HCT116 (cell line): ENCODE data around the gene ZNF182. TPM values are rescaled to one million over a fixed set of nuclear protein-coding genes. Genes with fewer than 3 reads are reported as not detected.

ENCODE experiments used
- ATAC-seq: fragments of 200-7000 bp; cut with Tn5 transposase; 2 replicates; pipeline ENCODE4 v1.9.1; 2020; ENCODE audit warnings: mild to moderate bottlenecking, moderate library complexity
- BruUV-seq: library from RNA; stranded (reverse); fragments of 400-500 nt; replicated peaks from 2 replicates; lab custom pipeline; 2021; lab: Mats Ljungman, UMichigan
- CTCF ChIA-PET: fragments of 300-600 bp; sonication (Branson Sonifier 250); formaldehyde crosslinking; loops from one replicate; lab custom pipeline; 2021; ENCODE audit warnings: antibody characterized with exemption; lab: Charles Lee
- POLR2A ChIA-PET: fragments of 300-600, 350-600 bp; sonication (Branson Sonifier 250); formaldehyde crosslinking; loops from one replicate; lab custom pipeline; 2021; ENCODE audit warnings: antibody characterized with exemption; lab: Charles Lee
- RAD21 ChIA-PET, 2 experiments: fragments of 300-600 bp; sonication (Branson Sonifier 250); formaldehyde crosslinking; loops; one replicate each; lab custom pipeline; 2023; ENCODE audit warnings: low total read pairs in 2 of 2; ENCODE audit not compliant: uncharacterized antibody in 2 of 2, unreplicated experiment in 2 of 2, low non-redundant PET in 1 of 2; lab: Charles Lee
- DNase-seq: peaks from one replicate; pipeline ENCODE4 v3.0.0-alpha.2; 2010; ENCODE audit warnings: low read depth, low spot score
- H2AFZ ChIP-seq: fragments of 200-600 bp; shearing (Covaris generic), sonication (generic); 2 replicates; pipeline ENCODE4 v1.6.1; 2017; ENCODE audit warnings: low read depth, mixed run types, mixed read lengths, antibody characterized with exemption, low read length; ENCODE audit not compliant: poor library complexity, severe bottlenecking
- H3K27ac ChIP-seq: 2 replicates; pipeline ENCODE4 v1.5.1; 2012; ENCODE audit warnings: low read depth, low read length
- H3K27me3 ChIP-seq: fragments of 200-600 bp; sonication (generic); 2 replicates; pipeline ENCODE4 v1.6.1; 2016; ENCODE audit warnings: mixed run types, low read length, mixed read lengths; ENCODE audit not compliant: insufficient read depth
- H3K36me3 ChIP-seq, 2 experiments: fragments of 200-500 bp in 1 of 2; fragments of 200-600 bp in 1 of 2; sonication (Bioruptor generic) in 1 of 2; sonication (generic) in 1 of 2; 2 replicates each; pipeline versions ENCODE4 v1.5.1 to v1.6.1; 2014 to 2016; ENCODE audit warnings: low read length in 2 of 2, inconsistent platforms in 1 of 2, mixed read lengths in 1 of 2, mixed run types in 1 of 2; ENCODE audit not compliant: insufficient read depth in 2 of 2, control insufficient read depth in 1 of 2
- H3K4me1 ChIP-seq, 2 experiments: fragments of 200-600 bp in 1 of 2; sonication (generic) in 1 of 2; 2 replicates each; pipeline versions ENCODE4 v1.5.1 to v1.6.1; 2012 to 2017; ENCODE audit warnings: low read length in 2 of 2, inconsistent platforms in 1 of 2, mild to moderate bottlenecking in 1 of 2, mixed read lengths in 1 of 2, mixed run types in 1 of 2, moderate library complexity in 1 of 2; ENCODE audit not compliant: insufficient read depth in 2 of 2, control insufficient read depth in 1 of 2
- H3K4me2 ChIP-seq: fragments of 200-600 bp; sonication (generic); 2 replicates; pipeline ENCODE4 v1.6.1; 2017; ENCODE audit warnings: mixed run types, low read length, mixed read lengths
- H3K4me3 ChIP-seq, 2 experiments: fragments of 200-600 bp in 1 of 2; sonication (generic) in 1 of 2; replicated peaks in 1 of 2; 2 replicates each; pipeline ENCODE4 v1.5.1; 2011 to 2016; ENCODE audit warnings: low read length in 2 of 2, control low read depth in 1 of 2, low read depth in 1 of 2, mild to moderate bottlenecking in 1 of 2, mixed read lengths in 1 of 2, mixed run types in 1 of 2
- H3K79me2 ChIP-seq: fragments of 200-600 bp; sonication (generic); 2 replicates; pipeline ENCODE4 v1.6.1; 2017; ENCODE audit warnings: mild to moderate bottlenecking, mixed run types, low read length, moderate library complexity, mixed read lengths; ENCODE audit not compliant: insufficient read depth
- H3K9ac ChIP-seq: fragments of 200-600 bp; sonication (generic); 2 replicates; pipeline ENCODE4 v1.6.1; 2016; ENCODE audit warnings: low read length, mixed read lengths
- H3K9me2 ChIP-seq: fragments of 200-600 bp; sonication (generic), shearing (Covaris generic); 2 replicates; pipeline ENCODE4 v1.6.1; 2017; ENCODE audit warnings: mixed run types, mild to moderate bottlenecking, moderate library complexity; ENCODE audit not compliant: insufficient read depth
- H3K9me3 ChIP-seq, 2 experiments: fragments of 200-500 bp in 1 of 2; fragments of 200-600 bp in 1 of 2; sonication (Bioruptor generic) in 1 of 2; sonication (generic) in 1 of 2; 2 replicates each; pipeline ENCODE4 v1.6.1; 2014 to 2017; ENCODE audit warnings: low read length in 2 of 2, mixed read lengths in 2 of 2, inconsistent platforms in 1 of 2, low read depth in 1 of 2, mild to moderate bottlenecking in 1 of 2, mixed run types in 1 of 2, moderate library complexity in 1 of 2; ENCODE audit not compliant: control insufficient read depth in 1 of 2, insufficient read depth in 1 of 2
- H4K20me1 ChIP-seq: fragments of 200-600 bp; sonication (generic), shearing (Covaris generic); 2 replicates; pipeline ENCODE4 v1.6.1; 2017; ENCODE audit warnings: mixed run types, mild to moderate bottlenecking, moderate library complexity; ENCODE audit not compliant: insufficient read depth
- CBX3 ChIP-seq: IDR thresholded peaks from 2 replicates; pipeline ENCODE4 v1.6.1; 2012; ENCODE audit warnings: low read depth
- CEBPB ChIP-seq: IDR thresholded peaks from 2 replicates; pipeline ENCODE4 v1.6.1; 2012; ENCODE audit warnings: low read depth
- EGR1 ChIP-seq: IDR thresholded peaks from 2 replicates; pipeline ENCODE4 v1.6.1; 2012; ENCODE audit warnings: low read depth
- EZH2 ChIP-seq: fragments of 200-600 bp; sonication (generic); IDR thresholded peaks from 2 replicates; pipeline ENCODE4 v1.6.1; 2017; ENCODE audit warnings: antibody characterized with exemption, mixed run types
- EZH2phosphoT487 ChIP-seq: fragments of 200-600 bp; IDR thresholded peaks from 2 replicates; pipeline ENCODE4 v1.6.1; 2018; ENCODE audit warnings: antibody characterized with exemption, borderline replicate concordance
- FOSL1 ChIP-seq: IDR thresholded peaks from 2 replicates; pipeline ENCODE4 v1.6.1; 2012; ENCODE audit warnings: low read depth
- JUND ChIP-seq: IDR thresholded peaks from 2 replicates; pipeline ENCODE4 v1.6.1; 2012
- POLR2A ChIP-seq: IDR thresholded peaks from 2 replicates; pipeline ENCODE4 v1.7.0; 2011; ENCODE audit warnings: borderline replicate concordance; ENCODE audit not compliant: insufficient read depth, insufficient read length; ENCODE audit errors: extremely low read depth
- POLR2AphosphoS5 ChIP-seq: IDR thresholded peaks from 2 replicates; pipeline ENCODE4 v1.6.1; 2011; ENCODE audit warnings: mild to moderate bottlenecking, low read depth, low read length, moderate library complexity
- RAD21 ChIP-seq: IDR thresholded peaks from 2 replicates; pipeline ENCODE4 v1.6.1; 2012; ENCODE audit warnings: low read depth, mild to moderate bottlenecking
- SIN3A ChIP-seq: IDR thresholded peaks from 2 replicates; pipeline ENCODE4 v1.6.1; 2012; ENCODE audit warnings: low read depth
- SP1 ChIP-seq: IDR thresholded peaks from 2 replicates; pipeline ENCODE4 v1.6.1; 2012; ENCODE audit warnings: low read depth
- SRF ChIP-seq: IDR thresholded peaks from 2 replicates; pipeline ENCODE4 v1.6.1; 2012; ENCODE audit warnings: low read depth
- TCF7L2 ChIP-seq: IDR thresholded peaks from 2 replicates; pipeline ENCODE4 v1.7.0; 2011; ENCODE audit warnings: borderline replicate concordance, inconsistent platforms; ENCODE audit not compliant: insufficient read depth, insufficient read length; ENCODE audit errors: extremely low read depth
- YY1 ChIP-seq: IDR thresholded peaks from 2 replicates; pipeline ENCODE4 v1.6.1; 2011; ENCODE audit warnings: low read length, low read depth, moderate library complexity, mild to moderate bottlenecking; ENCODE audit not compliant: insufficient replicate concordance; ENCODE audit errors: extremely low read depth
- ZFX ChIP-seq: fragments of 450-650 bp; IDR thresholded peaks from 2 replicates; pipeline ENCODE4 v1.6.1; 2017
- intact Hi-C: fragments of 100-400 bp; cut with micrococcal nuclease; formaldehyde crosslinking; loops from 2 replicates; pipeline ENCODE4 v1.10.0; 2022
- total RNA-seq: library from RNA; stranded (reverse); gene quantifications from one replicate; pipeline ENCODE4 v1.2.1, GENCODE V29; 2021; ENCODE audit not compliant: unreplicated experiment
- TF ChIP-seq, protein P1 (sequence below): IDR thresholded peaks from 2 replicates; pipeline ENCODE4 v1.6.1; 2011; ENCODE audit warnings: mild to moderate bottlenecking, low read length, moderate library complexity; ENCODE audit not compliant: insufficient replicate concordance; ENCODE audit errors: extremely low read depth
- TF ChIP-seq, protein P2 (sequence below): IDR thresholded peaks from 2 replicates; pipeline ENCODE4 v1.6.1; 2012; ENCODE audit warnings: low read depth
- TF ChIP-seq, protein P3 (sequence below), 3 experiments: fragments of 200-600 bp in 1 of 3; sonication (generic) in 1 of 3; IDR thresholded peaks in 2 of 3; conservative IDR thresholded peaks in 1 of 3; 2 replicates each; pipeline ENCODE4 v1.5.1; 2012 to 2017; ENCODE audit warnings: low read depth in 2 of 3, low read length in 2 of 3, antibody characterized with exemption in 1 of 3, borderline replicate concordance in 1 of 3, control low read depth in 1 of 3, mild to moderate bottlenecking in 1 of 3, mixed read lengths in 1 of 3, mixed run types in 1 of 3, moderate library complexity in 1 of 3; ENCODE audit not compliant: insufficient read depth in 1 of 3
- TF ChIP-seq, protein P4 (sequence below): IDR thresholded peaks from 2 replicates; pipeline ENCODE4 v1.6.1; 2012

ZNF182 gene
- total RNA-seq, 1 experiment from 2014 or later = 5.1 TPM

DNA sequence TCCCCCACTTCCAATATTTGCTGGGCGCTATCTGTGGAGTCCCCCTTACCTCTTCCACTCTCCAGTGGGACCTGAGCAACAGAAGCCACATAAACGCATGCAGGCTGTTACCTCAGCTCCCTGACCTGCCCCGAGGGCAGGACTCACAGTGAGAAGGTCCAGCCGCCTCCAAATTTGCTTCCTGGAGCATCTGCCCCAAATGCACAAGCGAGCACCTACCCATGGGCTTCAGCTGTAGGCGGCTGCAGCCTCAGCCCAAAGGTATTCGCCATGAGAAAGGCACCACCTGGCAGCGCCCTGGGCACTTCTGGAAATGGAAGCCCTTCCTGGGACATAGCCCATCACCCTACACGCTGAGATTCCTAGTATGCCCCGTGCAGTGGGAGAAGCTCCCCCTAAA, 26.4 kb upstream of the ZNF182 start:
- Histone ChIP-seq H3K9ac (no peak overlapping the region), H4K20me1 (no peaks in the 10 kb centered on the region), H3K36me3 (no peaks in the 10 kb centered on the region), H3K4me1 (no peaks in the 10 kb centered on the region), H3K27me3 (no peaks in the 10 kb centered on the region), H3K4me3 (no peak overlapping the region), H3K79me2 (no peaks in the 10 kb centered on the region), H3K4me2 (no peak overlapping the region), H3K27ac (no peak overlapping the region), H2AFZ (no peak overlapping the region), H3K9me3 (no peaks in the 10 kb centered on the region), H3K9me2 (no peaks in the 10 kb centered on the region)
- intact Hi-C loops = no loop called here
- ATAC-seq = no peak
- no peak for TF ChIP-seq SRF
- TF ChIP-seq, protein P1, sequence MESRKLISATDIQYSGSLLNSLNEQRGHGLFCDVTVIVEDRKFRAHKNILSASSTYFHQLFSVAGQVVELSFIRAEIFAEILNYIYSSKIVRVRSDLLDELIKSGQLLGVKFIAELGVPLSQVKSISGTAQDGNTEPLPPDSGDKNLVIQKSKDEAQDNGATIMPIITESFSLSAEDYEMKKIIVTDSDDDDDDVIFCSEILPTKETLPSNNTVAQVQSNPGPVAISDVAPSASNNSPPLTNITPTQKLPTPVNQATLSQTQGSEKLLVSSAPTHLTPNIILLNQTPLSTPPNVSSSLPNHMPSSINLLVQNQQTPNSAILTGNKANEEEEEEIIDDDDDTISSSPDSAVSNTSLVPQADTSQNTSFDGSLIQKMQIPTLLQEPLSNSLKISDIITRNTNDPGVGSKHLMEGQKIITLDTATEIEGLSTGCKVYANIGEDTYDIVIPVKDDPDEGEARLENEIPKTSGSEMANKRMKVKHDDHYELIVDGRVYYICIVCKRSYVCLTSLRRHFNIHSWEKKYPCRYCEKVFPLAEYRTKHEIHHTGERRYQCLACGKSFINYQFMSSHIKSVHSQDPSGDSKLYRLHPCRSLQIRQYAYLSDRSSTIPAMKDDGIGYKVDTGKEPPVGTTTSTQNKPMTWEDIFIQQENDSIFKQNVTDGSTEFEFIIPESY = no peak
- no peak for TF ChIP-seq RAD21
- no peak for TF ChIP-seq POLR2A
- no peak for TF ChIP-seq JUND
- TF ChIP-seq, protein P2, sequence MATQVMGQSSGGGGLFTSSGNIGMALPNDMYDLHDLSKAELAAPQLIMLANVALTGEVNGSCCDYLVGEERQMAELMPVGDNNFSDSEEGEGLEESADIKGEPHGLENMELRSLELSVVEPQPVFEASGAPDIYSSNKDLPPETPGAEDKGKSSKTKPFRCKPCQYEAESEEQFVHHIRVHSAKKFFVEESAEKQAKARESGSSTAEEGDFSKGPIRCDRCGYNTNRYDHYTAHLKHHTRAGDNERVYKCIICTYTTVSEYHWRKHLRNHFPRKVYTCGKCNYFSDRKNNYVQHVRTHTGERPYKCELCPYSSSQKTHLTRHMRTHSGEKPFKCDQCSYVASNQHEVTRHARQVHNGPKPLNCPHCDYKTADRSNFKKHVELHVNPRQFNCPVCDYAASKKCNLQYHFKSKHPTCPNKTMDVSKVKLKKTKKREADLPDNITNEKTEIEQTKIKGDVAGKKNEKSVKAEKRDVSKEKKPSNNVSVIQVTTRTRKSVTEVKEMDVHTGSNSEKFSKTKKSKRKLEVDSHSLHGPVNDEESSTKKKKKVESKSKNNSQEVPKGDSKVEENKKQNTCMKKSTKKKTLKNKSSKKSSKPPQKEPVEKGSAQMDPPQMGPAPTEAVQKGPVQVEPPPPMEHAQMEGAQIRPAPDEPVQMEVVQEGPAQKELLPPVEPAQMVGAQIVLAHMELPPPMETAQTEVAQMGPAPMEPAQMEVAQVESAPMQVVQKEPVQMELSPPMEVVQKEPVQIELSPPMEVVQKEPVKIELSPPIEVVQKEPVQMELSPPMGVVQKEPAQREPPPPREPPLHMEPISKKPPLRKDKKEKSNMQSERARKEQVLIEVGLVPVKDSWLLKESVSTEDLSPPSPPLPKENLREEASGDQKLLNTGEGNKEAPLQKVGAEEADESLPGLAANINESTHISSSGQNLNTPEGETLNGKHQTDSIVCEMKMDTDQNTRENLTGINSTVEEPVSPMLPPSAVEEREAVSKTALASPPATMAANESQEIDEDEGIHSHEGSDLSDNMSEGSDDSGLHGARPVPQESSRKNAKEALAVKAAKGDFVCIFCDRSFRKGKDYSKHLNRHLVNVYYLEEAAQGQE = no peak
- TF ChIP-seq CEBPB = no peak
- no peak for TF ChIP-seq EZH2
- TF ChIP-seq, protein P3, sequence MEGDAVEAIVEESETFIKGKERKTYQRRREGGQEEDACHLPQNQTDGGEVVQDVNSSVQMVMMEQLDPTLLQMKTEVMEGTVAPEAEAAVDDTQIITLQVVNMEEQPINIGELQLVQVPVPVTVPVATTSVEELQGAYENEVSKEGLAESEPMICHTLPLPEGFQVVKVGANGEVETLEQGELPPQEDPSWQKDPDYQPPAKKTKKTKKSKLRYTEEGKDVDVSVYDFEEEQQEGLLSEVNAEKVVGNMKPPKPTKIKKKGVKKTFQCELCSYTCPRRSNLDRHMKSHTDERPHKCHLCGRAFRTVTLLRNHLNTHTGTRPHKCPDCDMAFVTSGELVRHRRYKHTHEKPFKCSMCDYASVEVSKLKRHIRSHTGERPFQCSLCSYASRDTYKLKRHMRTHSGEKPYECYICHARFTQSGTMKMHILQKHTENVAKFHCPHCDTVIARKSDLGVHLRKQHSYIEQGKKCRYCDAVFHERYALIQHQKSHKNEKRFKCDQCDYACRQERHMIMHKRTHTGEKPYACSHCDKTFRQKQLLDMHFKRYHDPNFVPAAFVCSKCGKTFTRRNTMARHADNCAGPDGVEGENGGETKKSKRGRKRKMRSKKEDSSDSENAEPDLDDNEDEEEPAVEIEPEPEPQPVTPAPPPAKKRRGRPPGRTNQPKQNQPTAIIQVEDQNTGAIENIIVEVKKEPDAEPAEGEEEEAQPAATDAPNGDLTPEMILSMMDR (IDR thresholded peaks at IDR 0.05 in 2 of 3, conservative IDR thresholded peaks at IDR 0.05 in 1 of 3; ENCODE audit: borderline replicate concordance in 1 of 3, insufficient read depth in 1 of 3, low read depth in 2 of 3, low read length in 2 of 3) = no peak
- TF ChIP-seq POLR2AphosphoS5 = no peak
- TF ChIP-seq, protein P4, sequence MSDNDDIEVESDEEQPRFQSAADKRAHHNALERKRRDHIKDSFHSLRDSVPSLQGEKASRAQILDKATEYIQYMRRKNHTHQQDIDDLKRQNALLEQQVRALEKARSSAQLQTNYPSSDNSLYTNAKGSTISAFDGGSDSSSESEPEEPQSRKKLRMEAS = no peak
- TF ChIP-seq SP1 = no peak
- TF ChIP-seq EZH2phosphoT487 = no peak
- TF ChIP-seq SIN3A = no peak
- TF ChIP-seq TCF7L2 = no peak
- no peak for TF ChIP-seq EGR1
- no peak for TF ChIP-seq CBX3
- TF ChIP-seq FOSL1 = no peak
- no peak for TF ChIP-seq YY1
- no peak for TF ChIP-seq ZFX
- CTCF ChIA-PET = no interaction called here
- POLR2A ChIA-PET = no interaction called here
- no TSS peak for BruUV-seq
- DNase-seq = no peak
- RAD21 ChIA-PET = no interaction called here
